GM19452 (cell line): ENCODE measurements around the gene HYAL2.

ENCODE experiments used
- ATAC-seq: cut with Tn5 transposase; IDR thresholded peaks from one replicate; pipeline ENCODE4 v1.9.1; 2021; ENCODE audit not compliant: unreplicated experiment

Gene HYAL2

GRCh38 chr3:50331364-50331907 lies 8.9 kb upstream of the HYAL2 start:
- ATAC-seq, result no peak

GRCh38 chr3:50330330-50330729 lies 7.8 kb upstream of the HYAL2 start:
- ATAC-seq, result no peak

- ATAC-seq, result peak; percentile 86
These were observed 5.6 kb upstream of the HYAL2 start, which contains the start of gene TUSC2 for GRCh38 chr3:50327943-50328691. Gene TUSC2 (minus strand): TSS chr3:50328223. CDS start chr3:50328099, 124 bp downstream.

GRCh38 chr3:50327129-50327528 lies 4.6 kb upstream of the HYAL2 start:
- ATAC-seq, result no peak

- no peak for ATAC-seq
These were observed 3.6 kb upstream of the HYAL2 start for GRCh38 chr3:50326182-50326541.

GRCh38 chr3:50325497-50326181 lies 3.1 kb upstream of the HYAL2 start:
- ATAC-seq, result no peak

- no peak for ATAC-seq
These were observed 2.6 kb upstream of the HYAL2 start for GRCh38 chr3:50325113-50325480.

- ATAC-seq, result no peak
These were observed 2.0 kb upstream of the HYAL2 start for GRCh38 chr3:50324351-50325112.

- ATAC-seq, result no peak
These were observed 1.2 kb upstream of the HYAL2 start for GRCh38 chr3:50323614-50324199.

- ATAC-seq, result no peak
These were observed 601 bp upstream of the HYAL2 start for GRCh38 chr3:50323092-50323600.

- ATAC-seq, result no peak
These were observed 495 bp downstream of the HYAL2 start for GRCh38 chr3:50322115-50322385.

- ATAC-seq, result peak; percentile 79
These were observed 1.0 kb downstream of the HYAL2 start for GRCh38 chr3:50321336-50322114.

GRCh38 chr3:50320853-50321335 lies 1.7 kb downstream of the HYAL2 start:
- peak; percentile 48 for ATAC-seq

- no peak for ATAC-seq
These were observed 2.5 kb downstream of the HYAL2 start for GRCh38 chr3:50319894-50320625.

GRCh38 chr3:50319181-50319893 lies 3.2 kb downstream of the HYAL2 start:
- ATAC-seq, result no peak

GRCh38 chr3:50318615-50319014 lies 3.9 kb downstream of the HYAL2 start:
- ATAC-seq, result no peak

- no peak for ATAC-seq
These were observed 4.4 kb downstream of the HYAL2 start for GRCh38 chr3:50318163-50318562.

GRCh38 chr3:50317300-50317699 lies 5.2 kb downstream of the HYAL2 start:
- ATAC-seq, result no peak

GRCh38 chr3:50316657-50317242 lies 5.8 kb downstream of the HYAL2 start:
- ATAC-seq, result no peak
